Neuronal stem cell (in vitro differentiated cells): ENCODE results near the gene GLTP.

Experiments
- DNase-seq: peaks from one replicate; pipeline ENCODE4 v3.0.0-alpha.2; 2013; ENCODE audit warnings: low spot score
- H2AFZ ChIP-seq: one replicate; pipeline ENCODE4 v1.6.1; 2013; ENCODE audit warnings: mild to moderate bottlenecking, low read length, inconsistent platforms
- H2AK5ac ChIP-seq: 2 replicates; pipeline ENCODE4 v1.6.1; 2013; ENCODE audit warnings: low read depth, mild to moderate bottlenecking, inconsistent platforms, low read length, moderate library complexity, mixed read lengths
- H2BK120ac ChIP-seq: 2 replicates; pipeline ENCODE4 v1.6.1; 2013; ENCODE audit warnings: low read depth, mild to moderate bottlenecking, inconsistent platforms, low read length, moderate library complexity, mixed read lengths
- H2BK12ac ChIP-seq: one replicate; pipeline ENCODE4 v1.6.1; 2013; ENCODE audit warnings: low read length, inconsistent platforms
- H2BK15ac ChIP-seq: 2 replicates; pipeline ENCODE4 v1.6.1; 2013; ENCODE audit warnings: mild to moderate bottlenecking, low read length, inconsistent platforms, mixed read lengths
- H2BK5ac ChIP-seq: one replicate; pipeline ENCODE4 v1.6.1; 2013; ENCODE audit warnings: inconsistent platforms, mild to moderate bottlenecking, low read length, moderate library complexity
- H3K14ac ChIP-seq: one replicate; pipeline ENCODE4 v1.6.1; 2013; ENCODE audit warnings: low read length, inconsistent platforms
- H3K18ac ChIP-seq: 2 replicates; pipeline ENCODE4 v1.6.1; 2013; ENCODE audit warnings: low read length, inconsistent platforms
- H3K23ac ChIP-seq: 2 replicates; pipeline ENCODE4 v1.6.1; 2013; ENCODE audit warnings: low read depth, mild to moderate bottlenecking, mixed read lengths, low read length, inconsistent platforms; ENCODE audit not compliant: poor library complexity
- H3K27ac ChIP-seq: replicated peaks from 3 replicates; pipeline ENCODE4 v1.5.1; 2013; ENCODE audit warnings: low read length, inconsistent platforms
- H3K27me3 ChIP-seq, 3 experiments: 2 replicates each; pipeline ENCODE4 v1.6.1; 2013; ENCODE audit warnings: low read length in 3 of 3, mild to moderate bottlenecking in 2 of 3, inconsistent platforms in 1 of 3, low read depth in 1 of 3, mixed read lengths in 1 of 3, moderate library complexity in 1 of 3; ENCODE audit not compliant: control insufficient read depth in 3 of 3, insufficient read depth in 3 of 3
- H3K36me3 ChIP-seq, 2 donors: replicated peaks in 1 of 2; 2 replicates each; pipeline ENCODE4 v1.6.1; 2013; ENCODE audit warnings: low read length in 2 of 2; ENCODE audit not compliant: control insufficient read depth in 2 of 2, insufficient read depth in 2 of 2
- H3K4ac ChIP-seq: 2 replicates; pipeline ENCODE4 v1.6.1; 2013; ENCODE audit warnings: inconsistent platforms, mild to moderate bottlenecking, low read length, moderate library complexity
- H3K4me1 ChIP-seq, 2 donors: 1 replicate in 1 of 2; 2 replicates in 1 of 2; pipeline ENCODE4 v1.6.1; 2013; ENCODE audit warnings: low read length in 2 of 2, low read depth in 1 of 2; ENCODE audit not compliant: control insufficient read depth in 2 of 2, insufficient read depth in 1 of 2
- H3K4me2 ChIP-seq: one replicate; pipeline ENCODE4 v1.6.1; 2013; ENCODE audit warnings: mild to moderate bottlenecking, low read length, inconsistent platforms; ENCODE audit not compliant: insufficient read depth, poor library complexity, severe bottlenecking
- H3K4me3 ChIP-seq, 2 donors: 2 replicates each; pipeline ENCODE4 v1.5.1; 2013; ENCODE audit warnings: low read length in 2 of 2, mild to moderate bottlenecking in 2 of 2, inconsistent platforms in 1 of 2, moderate library complexity in 1 of 2
- H3K79me1 ChIP-seq: one replicate; pipeline ENCODE4 v1.6.1; 2013; ENCODE audit warnings: low read depth, mild to moderate bottlenecking, inconsistent platforms, low read length, moderate library complexity
- H3K9ac ChIP-seq: one replicate; pipeline ENCODE4 v1.6.1; 2013; ENCODE audit warnings: mild to moderate bottlenecking, low read depth, low read length, inconsistent platforms; ENCODE audit not compliant: poor library complexity
- H3K9me3 ChIP-seq, 2 donors: replicated peaks in 1 of 2; 2 replicates each; pipeline versions ENCODE3 to v1.6.1; 2013; ENCODE audit warnings: low read length in 2 of 2, mild to moderate bottlenecking in 2 of 2, inconsistent platforms in 1 of 2, low read depth in 1 of 2, mixed read lengths in 1 of 2, moderate library complexity in 1 of 2; ENCODE audit not compliant: control insufficient read depth in 2 of 2, insufficient read depth in 1 of 2
- H4K8ac ChIP-seq: one replicate; pipeline ENCODE4 v1.6.1; 2013; ENCODE audit warnings: low read depth, mild to moderate bottlenecking, inconsistent platforms, low read length, moderate library complexity
- H4K91ac ChIP-seq: one replicate; pipeline ENCODE4 v1.6.1; 2013; ENCODE audit warnings: low read length, low read depth, mild to moderate bottlenecking, inconsistent platforms; ENCODE audit not compliant: poor library complexity
- WGBS, 2 donors: extraction: QIAGEN DNeasy Blood & Tissue Kit; methylation state at CpG; one replicate each; pipeline ENCODE4 v1.1.7; 2013; ENCODE audit warnings: missing lambda C conversion rate in 2 of 2, mixed read lengths in 1 of 2; ENCODE audit not compliant: insufficient read length in 2 of 2, insufficient replicate concordance in 1 of 2; ENCODE audit errors: extremely low coverage in 2 of 2; 5-methylcytosine and 5-hydroxymethylcytosine counted together

The GLTP gene

DNA sequence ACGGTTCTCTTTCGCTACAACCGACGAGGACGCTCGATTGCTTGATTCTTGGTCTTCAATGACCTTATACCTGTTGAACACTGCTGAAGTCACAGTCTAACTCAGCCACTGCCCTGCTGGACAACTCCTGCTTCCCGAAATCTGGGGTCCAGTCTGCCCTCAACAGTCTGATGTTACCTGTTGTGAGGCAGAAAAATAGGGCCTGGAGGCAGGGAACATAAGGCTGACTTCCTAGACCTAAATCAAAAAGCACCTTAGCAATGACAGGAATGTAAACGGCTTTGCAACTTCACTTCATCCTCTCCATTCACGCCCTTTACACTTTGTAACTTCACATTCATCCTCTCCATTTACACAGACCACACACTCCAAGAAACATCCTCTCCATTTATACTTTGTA lies 597 bp upstream of the GLTP start:
- Histone ChIP-seq H2BK5ac (no peak overlapping the region), H4K91ac (no peak overlapping the region), H2BK15ac (no peak overlapping the region), H3K36me3 (no peaks in the 10 kb centered on the region), H3K4me1 (peaks cover 10 to 14% of the 10 kb centered on the region in 2 donors), H2AFZ (peak overlapping the region; percentile 99), H3K23ac (no peak overlapping the region), H3K9ac (no peak overlapping the region), H2BK120ac (no peak overlapping the region), H3K27ac (no peak overlapping the region), H3K4ac (no peak overlapping the region), H3K4me2 (peak overlapping the region; percentile 61), H3K27me3 (peaks cover 0 to 10% (median 10%) of the 10 kb centered on the region in 3 experiments), H3K18ac (no peak overlapping the region), H3K4me3 (peak overlapping the region; percentile 79 to 86), H2AK5ac (no peak overlapping the region), H2BK12ac (no peak overlapping the region), H4K8ac (no peak overlapping the region), H3K79me1 (peaks cover 5% of the 10 kb centered on the region), H3K9me3 (no peaks in the 10 kb centered on the region), H3K14ac (no peak overlapping the region)
- WGBS, 2 donors = no CpG with 5 or more reads among the region's 9 CpGs
- DNase-seq = no peak

DNA sequence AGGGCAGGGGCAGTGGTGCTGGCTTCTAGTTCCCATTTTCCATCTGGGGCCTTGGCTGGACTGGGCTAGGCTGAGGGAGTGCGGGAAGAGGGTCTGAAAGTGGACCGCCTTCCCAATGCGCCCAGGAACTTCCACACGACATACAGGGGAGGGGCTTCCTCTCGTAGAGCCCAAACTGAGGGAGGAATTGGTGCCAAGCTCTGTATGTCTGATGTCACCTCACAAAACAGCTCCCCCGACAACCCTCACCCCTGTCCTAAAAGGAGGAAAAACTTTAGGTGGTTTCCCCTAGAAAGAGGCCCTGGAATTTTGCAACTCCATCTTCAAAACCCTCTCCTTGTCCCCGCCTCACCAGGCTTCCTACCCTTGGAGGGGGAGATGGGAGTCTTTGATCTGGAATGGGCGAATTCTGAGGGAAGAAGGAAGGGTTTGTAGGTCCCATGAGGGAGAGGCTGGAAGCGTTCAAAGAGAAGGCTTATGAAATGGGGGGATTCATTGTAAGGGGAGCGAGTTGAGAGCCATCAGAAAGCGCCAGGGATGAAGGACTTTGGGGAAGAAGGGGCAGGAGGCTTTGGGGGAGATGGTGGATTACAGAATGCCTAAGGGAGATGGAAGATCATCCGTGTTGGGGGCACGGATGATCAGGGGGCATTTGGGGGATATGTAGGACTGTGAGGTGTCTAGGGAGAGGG lies 844 bp downstream of the GLTP start:
- Histone ChIP-seq H3K4me2 (peak overlapping the region; percentile 83), H3K23ac (no peak overlapping the region), H3K27me3 (peaks cover 0 to 10% (median 10%) of the 10 kb centered on the region in 3 experiments), H3K9ac (peak overlapping the region; percentile 97), H3K4me1 (peaks cover 10 to 14% of the 10 kb centered on the region in 2 donors), H3K9me3 (no peaks in the 10 kb centered on the region), H2BK5ac (no peak overlapping the region), H3K14ac (no peak overlapping the region), H3K36me3 (no peaks in the 10 kb centered on the region), H4K8ac (no peak overlapping the region), H2BK12ac (no peak overlapping the region), H2BK120ac (no peak overlapping the region), H3K79me1 (peaks cover 5% of the 10 kb centered on the region), H2BK15ac (no peak overlapping the region), H2AK5ac (no peak overlapping the region), H3K4ac (no peak overlapping the region), H3K18ac (no peak overlapping the region), H2AFZ (peak overlapping the region; percentile 98), H3K27ac (no peak overlapping the region), H3K4me3 (peak overlapping the region; percentile 86 to 92), H4K91ac (no peak overlapping the region)
- no CpG with 5 or more reads among the region's 13 CpGs for WGBS, 2 donors
- no peak for DNase-seq

DNA sequence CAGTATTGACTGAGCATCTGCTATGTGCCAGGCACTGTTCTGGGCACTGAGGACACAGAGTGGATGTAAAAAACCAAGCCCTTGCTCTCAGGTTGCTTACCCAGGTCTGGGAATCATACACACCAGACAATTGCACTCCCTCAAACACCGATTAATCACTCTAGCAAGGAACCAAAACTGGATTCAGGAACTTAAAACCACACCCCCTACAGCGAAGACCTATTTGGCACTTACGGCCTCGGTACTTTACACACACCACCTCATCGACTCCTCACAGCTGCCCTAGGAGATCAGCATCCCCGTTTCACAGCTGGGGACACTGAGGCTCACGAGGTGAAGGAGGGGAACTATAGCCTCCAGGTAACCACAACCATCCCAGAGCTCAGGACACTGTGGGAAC lies 1.6 kb downstream of the GLTP start:
- no peak overlapping the region for H3K14ac ChIP-seq
- no peak overlapping the region for H4K8ac ChIP-seq
- DNase-seq = no peak
- H3K4me1 ChIP-seq = peaks cover 10 to 14% of the 10 kb centered on the region in 2 donors
- no peaks in the 10 kb centered on the region for H3K9me3 ChIP-seq
- no peak overlapping the region for H2BK120ac ChIP-seq
- H3K4me2 ChIP-seq = peak overlapping the region; percentile 83
- no peak overlapping the region for H2AFZ ChIP-seq
- H2BK12ac ChIP-seq = no peak overlapping the region
- H3K9ac ChIP-seq = no peak overlapping the region
- no peak overlapping the region for H3K23ac ChIP-seq
- H3K27me3 ChIP-seq = peaks cover 0 to 10% (median 10%) of the 10 kb centered on the region in 3 experiments
- no peaks in the 10 kb centered on the region for H3K36me3 ChIP-seq
- H2BK15ac ChIP-seq = no peak overlapping the region
- H3K18ac ChIP-seq = no peak overlapping the region
- no peak overlapping the region for H4K91ac ChIP-seq
- no peak overlapping the region for H2AK5ac ChIP-seq
- peaks cover 5% of the 10 kb centered on the region for H3K79me1 ChIP-seq
- WGBS, 2 donors = no CpG with 5 or more reads among the region's 7 CpGs
- H3K27ac ChIP-seq = no peak overlapping the region
- H2BK5ac ChIP-seq = no peak overlapping the region
- no peak overlapping the region for H3K4ac ChIP-seq
- H3K4me3 ChIP-seq = peak overlapping the region in 1 of 2 donors; percentile 86

DNA sequence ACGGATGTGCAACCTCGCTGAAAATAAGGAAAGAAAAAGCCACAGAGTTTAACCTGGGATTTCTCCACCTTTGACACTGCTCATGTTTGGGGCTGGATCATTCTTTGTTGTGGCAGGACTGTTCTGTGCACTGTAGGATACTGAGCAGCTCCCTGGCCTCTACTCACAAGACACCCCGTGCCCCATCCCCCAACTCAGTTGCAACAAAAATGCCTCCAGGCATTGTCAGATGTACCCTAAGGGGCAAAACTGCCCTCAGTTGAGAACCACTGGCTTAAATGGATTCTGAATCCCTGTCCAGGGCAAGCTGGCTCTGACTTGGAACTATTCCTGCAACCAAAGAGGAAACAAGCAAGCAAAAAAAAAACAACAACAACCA lies 2.1 kb downstream of the GLTP start:
- H4K91ac ChIP-seq = no peak overlapping the region
- no peak overlapping the region for H2AK5ac ChIP-seq
- H3K23ac ChIP-seq = no peak overlapping the region
- H2BK5ac ChIP-seq = no peak overlapping the region
- H3K18ac ChIP-seq = no peak overlapping the region
- H4K8ac ChIP-seq = no peak overlapping the region
- H3K36me3 ChIP-seq = no peaks in the 10 kb centered on the region
- H3K14ac ChIP-seq = no peak overlapping the region
- no peak overlapping the region for H3K4me3 ChIP-seq
- no peak for DNase-seq
- no peak overlapping the region for H2BK120ac ChIP-seq
- no peak overlapping the region for H3K4me2 ChIP-seq
- H2AFZ ChIP-seq = no peak overlapping the region
- peaks cover 10 to 14% of the 10 kb centered on the region in 2 donors for H3K4me1 ChIP-seq
- H3K27ac ChIP-seq = no peak overlapping the region
- no CpG with 5 or more reads among the region's 3 CpGs for WGBS, 2 donors
- H3K27me3 ChIP-seq = peaks cover 0 to 10% (median 10%) of the 10 kb centered on the region in 3 experiments
- no peaks in the 10 kb centered on the region for H3K9me3 ChIP-seq
- H2BK12ac ChIP-seq = no peak overlapping the region
- no peak overlapping the region for H3K4ac ChIP-seq
- peaks cover 5% of the 10 kb centered on the region for H3K79me1 ChIP-seq
- H2BK15ac ChIP-seq = no peak overlapping the region
- no peak overlapping the region for H3K9ac ChIP-seq
